OCI-LY3 (cell line): Measurements from ENCODE around the gene AGBL3.

Experiments
- H2AFZ ChIP-seq: fragments of 200-600, 300-600 bp; shearing (Covaris generic); 2 replicates; pipeline ENCODE4 v1.6.0; 2014; ENCODE audit warnings: antibody characterized with exemption, low read depth, low read length
- H3K27ac ChIP-seq: fragments of 200-600, 300-600 bp; sonication (generic); 2 replicates; pipeline ENCODE4 v1.5.1; 2014; ENCODE audit warnings: mild to moderate bottlenecking, low read length, moderate library complexity, mixed read lengths
- H3K27me3 ChIP-seq: fragments of 200-600, 300-600 bp; sonication (generic); 2 replicates; pipeline ENCODE4 v1.6.1; 2014; ENCODE audit warnings: low read depth, low read length, mixed read lengths
- H3K36me3 ChIP-seq: fragments of 200-600, 300-600 bp; sonication (generic); replicated peaks from 2 replicates; pipeline ENCODE3; 2014; ENCODE audit warnings: low read depth, low read length, mixed read lengths
- H3K4me1 ChIP-seq: fragments of 300-600, 200-600 bp; sonication (generic); 2 replicates; pipeline ENCODE4 v1.6.1; 2014; ENCODE audit warnings: low read length, mixed read lengths
- H3K4me2 ChIP-seq: fragments of 200-600, 300-600 bp; sonication (generic); 2 replicates; pipeline ENCODE4 v1.6.1; 2014; ENCODE audit warnings: low read length, mixed read lengths
- H3K4me3 ChIP-seq: fragments of 300-600, 200-600 bp; sonication (generic); 2 replicates; pipeline ENCODE4 v1.5.1; 2014; ENCODE audit warnings: antibody characterized with exemption, mild to moderate bottlenecking, low read length, moderate library complexity
- H3K79me2 ChIP-seq: fragments of 300-600, 200-600 bp; shearing (Covaris generic); 2 replicates; pipeline ENCODE4 v1.6.1; 2014; ENCODE audit warnings: mild to moderate bottlenecking, low read length, mixed read lengths
- H3K9ac ChIP-seq: fragments of 300-600, 200-600 bp; shearing (Covaris generic); 2 replicates; pipeline ENCODE4 v1.6.0; 2014; ENCODE audit warnings: mild to moderate bottlenecking, low read length, moderate library complexity
- H3K9me3 ChIP-seq: fragments of 200-600, 300-600 bp; shearing (Covaris generic); 2 replicates; pipeline ENCODE4 v1.6.1; 2014; ENCODE audit warnings: low read length, mixed read lengths; ENCODE audit not compliant: insufficient read depth
- H4K20me1 ChIP-seq: fragments of 200-600, 300-600 bp; sonication (generic); 2 replicates; pipeline ENCODE4 v1.6.1; 2016; ENCODE audit warnings: low read length, mixed read lengths; ENCODE audit not compliant: insufficient read depth
- EZH2phosphoT487 ChIP-seq: fragments of 200-600 bp; shearing (Covaris generic); IDR thresholded peaks from 2 replicates; pipeline ENCODE4 v1.6.1; 2018; ENCODE audit warnings: antibody characterized with exemption, mixed run types, low read depth
- TF ChIP-seq, protein P1 (sequence below): fragments of 200-600, 300-600 bp; sonication (generic); IDR thresholded peaks from 2 replicates; pipeline ENCODE4 v1.5.1; 2014; ENCODE audit warnings: antibody characterized with exemption, low read length, low read depth

AGBL3 gene

GRCh38 chr7:135100856-135101255 is 114.5 kb downstream of the AGBL3 start:
- no peaks in the 10 kb centered on the region for H3K4me1 ChIP-seq
- H4K20me1 ChIP-seq, result no peaks in the 10 kb centered on the region
- no peak overlapping the region for H2AFZ ChIP-seq
- H3K9ac ChIP-seq, result no peak overlapping the region
- no peaks in the 10 kb centered on the region for H3K79me2 ChIP-seq
- H3K9me3 ChIP-seq, result no peaks in the 10 kb centered on the region
- no peak overlapping the region for H3K4me2 ChIP-seq
- H3K36me3 ChIP-seq, result no peaks in the 10 kb centered on the region
- no peak for TF ChIP-seq EZH2phosphoT487
- TF ChIP-seq, protein P1, sequence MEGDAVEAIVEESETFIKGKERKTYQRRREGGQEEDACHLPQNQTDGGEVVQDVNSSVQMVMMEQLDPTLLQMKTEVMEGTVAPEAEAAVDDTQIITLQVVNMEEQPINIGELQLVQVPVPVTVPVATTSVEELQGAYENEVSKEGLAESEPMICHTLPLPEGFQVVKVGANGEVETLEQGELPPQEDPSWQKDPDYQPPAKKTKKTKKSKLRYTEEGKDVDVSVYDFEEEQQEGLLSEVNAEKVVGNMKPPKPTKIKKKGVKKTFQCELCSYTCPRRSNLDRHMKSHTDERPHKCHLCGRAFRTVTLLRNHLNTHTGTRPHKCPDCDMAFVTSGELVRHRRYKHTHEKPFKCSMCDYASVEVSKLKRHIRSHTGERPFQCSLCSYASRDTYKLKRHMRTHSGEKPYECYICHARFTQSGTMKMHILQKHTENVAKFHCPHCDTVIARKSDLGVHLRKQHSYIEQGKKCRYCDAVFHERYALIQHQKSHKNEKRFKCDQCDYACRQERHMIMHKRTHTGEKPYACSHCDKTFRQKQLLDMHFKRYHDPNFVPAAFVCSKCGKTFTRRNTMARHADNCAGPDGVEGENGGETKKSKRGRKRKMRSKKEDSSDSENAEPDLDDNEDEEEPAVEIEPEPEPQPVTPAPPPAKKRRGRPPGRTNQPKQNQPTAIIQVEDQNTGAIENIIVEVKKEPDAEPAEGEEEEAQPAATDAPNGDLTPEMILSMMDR, result no peak
- H3K4me3 ChIP-seq, result no peak overlapping the region
- no peak overlapping the region for H3K27ac ChIP-seq
- H3K27me3 ChIP-seq, result peaks cover 36% of the 10 kb centered on the region

- Histone ChIP-seq H3K9me3 (no peaks in the 10 kb centered on the region), H3K4me1 (no peaks in the 10 kb centered on the region), H2AFZ (no peak overlapping the region), H3K9ac (no peak overlapping the region), H3K4me2 (no peak overlapping the region), H3K27me3 (peaks cover 34% of the 10 kb centered on the region), H3K79me2 (no peaks in the 10 kb centered on the region), H4K20me1 (no peaks in the 10 kb centered on the region), H3K4me3 (no peak overlapping the region), H3K27ac (no peak overlapping the region), H3K36me3 (no peaks in the 10 kb centered on the region)
- TF ChIP-seq, protein P1, result no peak
- no peak for TF ChIP-seq EZH2phosphoT487
Measured at GRCh38 chr7:135102372-135102771, 116.1 kb downstream of the AGBL3 start.

DNA sequence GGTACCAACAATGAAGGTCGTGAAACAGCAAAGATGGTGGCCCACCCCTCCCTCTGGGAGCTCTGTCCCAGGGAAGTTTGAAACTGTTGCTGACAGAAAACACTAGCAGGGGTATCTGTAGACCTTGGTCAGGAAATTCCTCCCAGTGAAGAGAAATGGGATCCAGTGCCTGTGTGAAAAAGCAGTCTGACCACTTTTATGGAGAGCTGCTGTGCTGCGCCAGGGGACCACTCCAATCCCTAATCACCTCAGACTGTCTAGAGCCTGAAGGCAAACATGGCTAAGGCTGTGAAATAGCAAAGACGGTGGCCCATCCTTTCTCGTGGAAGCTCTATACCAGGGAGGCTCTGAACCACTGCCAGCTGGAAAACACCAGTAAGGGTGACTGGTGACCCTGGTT is 123.3 kb downstream of the AGBL3 start:
- H2AFZ ChIP-seq, result no peak overlapping the region
- TF ChIP-seq, protein P1, result no peak
- no peak for TF ChIP-seq EZH2phosphoT487
- H3K4me2 ChIP-seq, result no peak overlapping the region
- H3K9ac ChIP-seq, result no peak overlapping the region
- H3K4me1 ChIP-seq, result no peaks in the 10 kb centered on the region
- H3K27me3 ChIP-seq, result peaks cover 22% of the 10 kb centered on the region
- H3K79me2 ChIP-seq, result no peaks in the 10 kb centered on the region
- H4K20me1 ChIP-seq, result no peaks in the 10 kb centered on the region
- H3K27ac ChIP-seq, result no peak overlapping the region
- no peak overlapping the region for H3K4me3 ChIP-seq
- no peaks in the 10 kb centered on the region for H3K9me3 ChIP-seq
- no peaks in the 10 kb centered on the region for H3K36me3 ChIP-seq

DNA sequence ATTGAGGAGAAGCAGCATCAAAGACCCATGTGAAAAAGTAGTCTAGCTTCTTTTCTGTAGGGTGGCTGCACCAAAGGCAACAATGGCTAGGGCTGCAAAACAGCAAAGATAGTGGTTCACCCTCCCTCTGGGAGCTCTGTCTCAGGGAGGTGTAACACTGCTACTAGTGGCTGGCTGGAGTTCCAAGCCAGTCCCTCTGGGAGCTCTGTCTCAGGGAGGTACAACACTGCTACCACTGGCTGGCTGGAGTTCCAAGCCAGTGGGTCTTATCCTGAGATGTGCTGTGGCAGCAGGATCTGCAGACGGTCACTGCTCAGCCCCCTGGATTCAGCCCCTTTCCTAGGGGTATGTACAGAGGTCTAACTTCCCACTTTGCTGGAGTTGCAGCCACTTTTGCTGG is 123.7 kb downstream of the AGBL3 start:
- TF ChIP-seq, protein P1, result no peak
- TF ChIP-seq EZH2phosphoT487, result no peak

More for the DNA sequence above, 123.7 kb downstream of the AGBL3 start:
- no peaks in the 10 kb centered on the region for H3K79me2 ChIP-seq
- H3K27me3 ChIP-seq, result peaks cover 24% of the 10 kb centered on the region
- no peaks in the 10 kb centered on the region for H3K4me1 ChIP-seq
- H3K9ac ChIP-seq, result no peak overlapping the region
- H3K4me2 ChIP-seq, result no peak overlapping the region
- no peak overlapping the region for H3K4me3 ChIP-seq
- no peaks in the 10 kb centered on the region for H4K20me1 ChIP-seq
- no peak overlapping the region for H3K27ac ChIP-seq
- H3K36me3 ChIP-seq, result no peaks in the 10 kb centered on the region
- H2AFZ ChIP-seq, result no peak overlapping the region
- no peaks in the 10 kb centered on the region for H3K9me3 ChIP-seq
